BJ (cell line): ENCODE results near the gene DENND4C. TPM values are rescaled to one million over a fixed set of nuclear protein-coding genes. Genes with fewer than 3 reads are reported as not detected.

Experiments used
- CTCF ChIA-PET: fragments of 350-600 bp; formaldehyde crosslinking; extraction: SDS; loops from one replicate; lab custom pipeline; 2021; ENCODE audit warnings: antibody characterized with exemption, inconsistent platforms; lab: Yijun Ruan, JAX
- POLR2A ChIA-PET: fragments of 300-600 bp; sonication (Branson Sonifier 250); formaldehyde crosslinking; extraction: SDS; loops from one replicate; lab custom pipeline; 2021; ENCODE audit warnings: antibody characterized with exemption; lab: Charles Lee
- DNase-seq: peaks from one replicate; pipeline ENCODE4 v3.0.0-alpha.2; 2011; ENCODE audit warnings: low read depth
- H3K27me3 ChIP-seq: 2 replicates; pipeline ENCODE4 v1.6.0; 2011; ENCODE audit warnings: low read length; ENCODE audit not compliant: control insufficient read depth, insufficient read depth
- H3K36me3 ChIP-seq: 2 replicates; pipeline ENCODE4 v1.5.1; 2011; ENCODE audit warnings: low read length; ENCODE audit not compliant: control insufficient read depth, insufficient read depth
- H3K4me3 ChIP-seq: 2 replicates; pipeline ENCODE4 v1.5.1; 2011; ENCODE audit warnings: low read depth, mild to moderate bottlenecking, control low read depth, low read length
- CTCF ChIP-seq: IDR thresholded peaks from 2 replicates; pipeline ENCODE4 v1.5.1; 2011; ENCODE audit warnings: low read depth, mild to moderate bottlenecking, control low read depth, inconsistent platforms, low read length, moderate library complexity; ENCODE audit not compliant: insufficient read depth
- polyA plus RNA-seq: library from polyadenylated mRNA; depleted of rRNA; stranded (reverse); fragments of >200 nt; gene quantifications from 2 replicates; pipeline ENCODE4 v1.2.3, GENCODE V29; 2011

Gene DENND4C
- polyA plus RNA-seq, 1 experiment = 12.2 TPM

GRCh38 chr9:19198406-19198805 is 32.1 kb upstream of the DENND4C start:
- no peak overlapping the region for H3K4me3 ChIP-seq
- no peak for DNase-seq
- TF ChIP-seq CTCF = no peak
- H3K36me3 ChIP-seq = no peaks in the 10 kb centered on the region
- ChIA-PET POLR2A (no interaction called here), CTCF (no interaction called here)
- no peaks in the 10 kb centered on the region for H3K27me3 ChIP-seq

GRCh38 chr9:19199012-19199411 is 31.5 kb upstream of the DENND4C start:
- ChIA-PET POLR2A (no interaction called here), CTCF (no interaction called here)
- no peaks in the 10 kb centered on the region for H3K27me3 ChIP-seq
- TF ChIP-seq CTCF = no peak
- no peak overlapping the region for H3K4me3 ChIP-seq
- no peaks in the 10 kb centered on the region for H3K36me3 ChIP-seq
- DNase-seq = no peak

- ChIA-PET CTCF (no interaction called here), POLR2A (no interaction called here)
- no peak for DNase-seq
- no peaks in the 10 kb centered on the region for H3K36me3 ChIP-seq
- H3K4me3 ChIP-seq = no peak overlapping the region
- no peaks in the 10 kb centered on the region for H3K27me3 ChIP-seq
- no peak for TF ChIP-seq CTCF
These were observed 30.3 kb upstream of the DENND4C start for GRCh38 chr9:19200229-19200628.

- Histone ChIP-seq H3K4me3 (no peak overlapping the region), H3K27me3 (no peaks in the 10 kb centered on the region), H3K36me3 (no peaks in the 10 kb centered on the region)
- CTCF ChIA-PET = no interaction called here
- TF ChIP-seq CTCF = no peak
- DNase-seq = no peak
- POLR2A ChIA-PET = interaction anchor here (0.6 kb wide), 1 partner anchor 614 kb away, joined by 3 read pairs; no protein-coding TSS in a partner anchor
These were observed 28.3 kb upstream of the DENND4C start for GRCh38 chr9:19201899-19202891.

GRCh38 chr9:19203058-19203457 is 27.4 kb upstream of the DENND4C start:
- Histone ChIP-seq H3K36me3 (no peaks in the 10 kb centered on the region), H3K4me3 (no peak overlapping the region), H3K27me3 (no peaks in the 10 kb centered on the region)
- CTCF ChIA-PET = no interaction called here
- no peak for TF ChIP-seq CTCF
- no peak for DNase-seq
- POLR2A ChIA-PET = no interaction called here
